Measurements from ENCODE around the gene MAK. TPM values are rescaled to one million over a fixed set of nuclear protein-coding genes. Genes with fewer than 3 reads are reported as not detected.
"Not testable (repeated sequence)": the region's sequence is repeated elsewhere in the genome, so short reads cannot be mapped to it uniquely, and the experiment has no call there.

MAK gene
- total RNA-seq, 4 donors from 2014 or later: not detected

- H3K9me3 ChIP-seq: no peaks in the 10 kb centered on the region
- TF ChIP-seq POLR2A (IDR thresholded peaks at IDR 0.05) (no peak), CTCF (IDR thresholded peaks at IDR 0.05 in 4 of 5, conservative IDR thresholded peaks at IDR 0.05 in 1 of 5) (no peak)
- no peak for DNase-seq
- ATAC-seq: no peak
- no peak overlapping the region for H3K4me3 ChIP-seq
- in situ Hi-C loops (cut with MboI; ENCODE audit: low sequenced_read_pairs in 4 of 4): no loop called here
- intact Hi-C loops (cut with DNase I; ENCODE audit: low total_unique reads): no loop called here
- no peak overlapping the region for H3K27ac ChIP-seq
- no peaks in the 10 kb centered on the region for H3K36me3 ChIP-seq
- no peaks in the 10 kb centered on the region for H3K27me3 ChIP-seq
- no peaks in the 10 kb centered on the region for H3K4me1 ChIP-seq
Measured at GRCh38 chr6:10862361-10862760, 24.0 kb upstream of the MAK start.

DNA sequence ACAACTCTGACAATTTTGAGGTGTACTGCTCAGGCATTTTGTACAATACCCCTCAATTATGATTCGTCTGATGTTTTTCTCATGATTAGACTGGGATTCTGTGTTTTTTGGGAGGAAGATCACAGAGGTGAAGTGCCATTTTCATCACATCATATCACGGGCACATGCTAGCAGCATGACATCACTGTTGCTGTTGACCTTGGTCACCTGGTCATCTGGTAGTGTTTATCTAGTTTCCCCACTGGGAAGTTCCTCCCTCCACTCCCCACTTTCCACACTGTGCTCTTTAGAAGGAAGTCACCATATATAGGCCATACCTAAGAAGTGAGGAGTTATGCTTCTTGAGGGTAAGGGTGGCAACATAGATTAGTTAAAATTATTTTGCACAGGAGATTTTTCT is 22.7 kb upstream of the MAK start:
- Histone ChIP-seq H3K9me3 (no peaks in the 10 kb centered on the region), H3K4me1 (no peaks in the 10 kb centered on the region), H3K27me3 (no peaks in the 10 kb centered on the region), H3K4me3 (no peak overlapping the region), H3K36me3 (no peaks in the 10 kb centered on the region), H3K27ac (no peak overlapping the region)
- in situ Hi-C loops (cut with MboI; ENCODE audit: low sequenced_read_pairs in 4 of 4): no loop called here
- no peak for TF ChIP-seq CTCF (IDR thresholded peaks at IDR 0.05 in 4 of 5, conservative IDR thresholded peaks at IDR 0.05 in 1 of 5)
- no peak for TF ChIP-seq POLR2A (IDR thresholded peaks at IDR 0.05)
- intact Hi-C loops (cut with DNase I; ENCODE audit: low total_unique reads): no loop called here
- ATAC-seq (no peak), DNase-seq (no peak)

- Histone ChIP-seq H3K27me3 (no peaks in the 10 kb centered on the region), H3K36me3 (no peaks in the 10 kb centered on the region), H3K27ac (no peak overlapping the region), H3K9me3 (no peaks in the 10 kb centered on the region), H3K4me1 (no peaks in the 10 kb centered on the region), H3K4me3 (no peak overlapping the region)
- in situ Hi-C loops (cut with MboI; ENCODE audit: low sequenced_read_pairs in 4 of 4): no loop called here
- ATAC-seq (no peak), DNase-seq (no peak)
- intact Hi-C loops (cut with DNase I; ENCODE audit: low total_unique reads): no loop called here
- TF ChIP-seq POLR2A (IDR thresholded peaks at IDR 0.05) (no peak), CTCF (IDR thresholded peaks at IDR 0.05 in 4 of 5, conservative IDR thresholded peaks at IDR 0.05 in 1 of 5) (no peak)
Measured at GRCh38 chr6:10857259-10857658, 18.9 kb upstream of the MAK start.

- Histone ChIP-seq H3K4me3 (no peak overlapping the region), H3K4me1 (no peaks in the 10 kb centered on the region), H3K27me3 (no peaks in the 10 kb centered on the region), H3K36me3 (no peaks in the 10 kb centered on the region), H3K27ac (no peak overlapping the region), H3K9me3 (no peaks in the 10 kb centered on the region)
- in situ Hi-C loops (cut with MboI; ENCODE audit: low sequenced_read_pairs in 4 of 4) (no loop called here), intact Hi-C loops (cut with DNase I; ENCODE audit: low total_unique reads) (no loop called here)
- ATAC-seq: no peak
- no peak for DNase-seq
- TF ChIP-seq POLR2A (IDR thresholded peaks at IDR 0.05) (no peak), CTCF (IDR thresholded peaks at IDR 0.05 in 4 of 5, conservative IDR thresholded peaks at IDR 0.05 in 1 of 5) (no peak)
Measured at GRCh38 chr6:10854922-10855632, 16.7 kb upstream of the MAK start.

DNA sequence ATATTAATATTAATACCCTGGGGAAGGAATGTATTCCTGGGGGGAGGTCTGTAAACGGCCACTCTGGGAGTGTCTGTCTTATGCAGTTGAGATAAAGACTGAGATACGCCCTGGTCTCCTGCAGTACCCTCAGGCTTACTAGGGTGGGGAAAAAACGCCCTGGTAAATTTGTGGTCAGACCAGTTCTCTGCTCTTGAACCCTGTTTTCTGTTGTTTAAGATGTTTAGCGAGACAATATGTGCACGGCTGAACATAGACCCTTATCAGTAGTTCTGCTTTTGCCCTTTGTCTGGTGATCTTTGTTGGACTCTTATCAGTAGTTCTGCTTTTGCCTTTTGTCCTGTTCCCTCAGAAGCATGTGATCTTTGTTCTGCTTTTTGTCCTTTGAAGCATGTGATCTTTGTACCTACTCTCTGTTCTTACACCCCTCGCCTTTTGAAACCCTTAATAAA is 15.5 kb upstream of the MAK start:
- in situ Hi-C loops (cut with MboI; ENCODE audit: low sequenced_read_pairs in 4 of 4); H3K9me3 ChIP-seq; H3K4me3 ChIP-seq; H3K36me3 ChIP-seq; intact Hi-C loops (cut with DNase I; ENCODE audit: low total_unique reads); H3K4me1 ChIP-seq; H3K27me3 ChIP-seq; ATAC-seq; DNase-seq; H3K27ac ChIP-seq: not testable (repeated sequence)

Measured in gastrocnemius medialis (tissue), 4 donors.